GM21786 (cell line): ENCODE results near the gene CREB5.

Experiments
- ATAC-seq: cut with Tn5 transposase; IDR thresholded peaks from one replicate; pipeline ENCODE4 v1.9.1; 2021; ENCODE audit not compliant: unreplicated experiment

The CREB5 gene

DNA sequence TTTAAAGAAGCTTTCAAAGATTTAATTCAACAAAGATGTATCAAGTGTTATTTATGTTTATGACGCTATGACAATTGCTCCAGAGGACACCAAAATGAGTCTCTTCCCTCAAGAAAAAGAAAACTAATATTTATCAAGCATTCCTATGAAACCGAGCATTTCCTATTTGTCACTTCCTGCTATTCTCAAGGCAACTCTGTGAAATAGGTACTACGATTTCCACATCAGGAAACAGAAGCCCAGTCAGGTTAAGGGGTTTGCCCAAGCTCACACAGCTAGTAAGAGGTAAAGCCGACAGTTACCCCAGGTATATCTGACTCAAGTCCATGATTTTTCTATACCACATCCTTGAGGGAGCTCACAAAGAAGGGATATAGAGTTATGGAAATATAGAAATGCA, 459.9 kb downstream of the CREB5 start:
- ATAC-seq: no peak

DNA sequence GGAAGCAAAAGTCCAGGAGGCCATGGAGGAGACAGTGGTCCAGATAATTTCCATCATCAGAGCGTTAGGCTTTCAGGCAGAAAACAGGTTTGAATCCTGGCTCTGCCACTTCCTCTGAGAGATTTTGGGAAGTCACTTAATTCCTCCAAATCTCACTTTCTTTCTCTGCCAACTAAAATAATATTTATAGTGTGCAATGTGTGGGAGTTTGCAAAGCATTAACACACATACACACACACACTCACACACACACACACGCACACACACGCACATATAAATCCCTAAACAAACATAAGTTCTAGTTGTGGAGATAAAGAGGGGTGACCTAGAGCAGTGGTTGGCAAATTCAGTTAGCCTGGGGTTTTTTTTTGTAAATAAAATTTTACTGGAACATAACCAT, 461.0 kb downstream of the CREB5 start:
- ATAC-seq: no peak

DNA sequence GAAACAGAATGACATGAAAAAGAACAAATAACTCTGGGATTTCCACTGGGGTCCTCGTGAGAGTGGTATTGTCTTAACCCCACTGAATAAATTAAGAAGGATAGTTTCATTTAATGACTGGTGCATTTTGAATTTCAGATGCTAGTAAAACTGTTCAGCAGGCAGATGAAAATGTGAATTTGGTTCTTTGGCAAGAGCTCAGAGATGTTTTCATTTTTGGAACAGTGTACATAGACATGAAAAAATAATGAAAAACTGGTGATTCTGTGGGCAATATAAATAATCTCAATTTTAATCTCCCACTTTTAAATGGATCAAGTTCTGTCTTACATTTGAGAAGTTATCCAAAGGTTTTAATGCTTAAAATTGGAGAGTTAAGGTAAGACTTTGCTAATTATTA, 461.7 kb downstream of the CREB5 start:
- no peak for ATAC-seq
